ENCODE results near the gene HAUS7. TPM values are rescaled to one million over a fixed set of nuclear protein-coding genes. Genes with fewer than 3 reads are reported as not detected.

The HAUS7 gene
- total and polyA plus RNA-seq, 7 donors, result 8.3 to 18.5 (median 13.1) TPM

DNA sequence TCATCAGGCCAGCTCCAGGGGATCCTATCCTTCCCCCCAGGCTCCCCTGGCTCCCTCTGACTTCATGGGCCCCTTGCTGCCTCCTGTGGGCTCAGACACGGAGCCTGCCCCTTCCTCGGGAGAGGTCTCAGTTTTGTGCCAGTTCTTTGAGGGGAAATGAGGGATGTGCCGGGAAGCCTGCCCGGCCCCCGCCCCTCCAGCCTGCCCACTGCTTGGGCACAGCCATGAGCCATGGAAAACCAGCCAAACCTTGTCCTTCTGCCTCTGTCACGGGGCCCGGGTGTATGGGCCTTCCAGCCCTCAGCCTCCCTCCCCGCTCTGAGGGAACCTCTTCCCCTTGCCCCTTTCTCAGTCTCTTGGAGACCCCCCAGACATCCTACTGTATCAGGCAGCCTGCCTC is 31.2 kb upstream of the HAUS7 start:
- H3K9me3 ChIP-seq, result no peaks in the 10 kb centered on the region
- H3K36me3 ChIP-seq (ENCODE audit: insufficient read depth in 1 of 2, low read depth in 1 of 2), result no peaks in the 10 kb centered on the region
- DNase-seq (no peak), ATAC-seq (no peak)
- TF ChIP-seq, protein P1, sequence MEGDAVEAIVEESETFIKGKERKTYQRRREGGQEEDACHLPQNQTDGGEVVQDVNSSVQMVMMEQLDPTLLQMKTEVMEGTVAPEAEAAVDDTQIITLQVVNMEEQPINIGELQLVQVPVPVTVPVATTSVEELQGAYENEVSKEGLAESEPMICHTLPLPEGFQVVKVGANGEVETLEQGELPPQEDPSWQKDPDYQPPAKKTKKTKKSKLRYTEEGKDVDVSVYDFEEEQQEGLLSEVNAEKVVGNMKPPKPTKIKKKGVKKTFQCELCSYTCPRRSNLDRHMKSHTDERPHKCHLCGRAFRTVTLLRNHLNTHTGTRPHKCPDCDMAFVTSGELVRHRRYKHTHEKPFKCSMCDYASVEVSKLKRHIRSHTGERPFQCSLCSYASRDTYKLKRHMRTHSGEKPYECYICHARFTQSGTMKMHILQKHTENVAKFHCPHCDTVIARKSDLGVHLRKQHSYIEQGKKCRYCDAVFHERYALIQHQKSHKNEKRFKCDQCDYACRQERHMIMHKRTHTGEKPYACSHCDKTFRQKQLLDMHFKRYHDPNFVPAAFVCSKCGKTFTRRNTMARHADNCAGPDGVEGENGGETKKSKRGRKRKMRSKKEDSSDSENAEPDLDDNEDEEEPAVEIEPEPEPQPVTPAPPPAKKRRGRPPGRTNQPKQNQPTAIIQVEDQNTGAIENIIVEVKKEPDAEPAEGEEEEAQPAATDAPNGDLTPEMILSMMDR (IDR thresholded peaks at IDR 0.05), result no peak
- no peaks in the 10 kb centered on the region for H3K4me1 ChIP-seq
- H3K27me3 ChIP-seq (ENCODE audit: insufficient read depth in 3 of 3, low read length in 2 of 3), result peaks cover 0 to 16% (median 0%) of the 10 kb centered on the region in 3 donors
- WGBS, 3 donors, result 60 to 75% (median 67%) methylated on average over 5 to 8 of the region's 8 CpGs
- no peak overlapping the region for H3K27ac ChIP-seq
- H3K4me3 ChIP-seq, result no peak overlapping the region
- intact Hi-C loops (cut with DNase I), result loop anchor here in 1 of 2 donors (10.0 kb wide), 1 partner anchor 547 kb away; no protein-coding TSS in a partner anchor

DNA sequence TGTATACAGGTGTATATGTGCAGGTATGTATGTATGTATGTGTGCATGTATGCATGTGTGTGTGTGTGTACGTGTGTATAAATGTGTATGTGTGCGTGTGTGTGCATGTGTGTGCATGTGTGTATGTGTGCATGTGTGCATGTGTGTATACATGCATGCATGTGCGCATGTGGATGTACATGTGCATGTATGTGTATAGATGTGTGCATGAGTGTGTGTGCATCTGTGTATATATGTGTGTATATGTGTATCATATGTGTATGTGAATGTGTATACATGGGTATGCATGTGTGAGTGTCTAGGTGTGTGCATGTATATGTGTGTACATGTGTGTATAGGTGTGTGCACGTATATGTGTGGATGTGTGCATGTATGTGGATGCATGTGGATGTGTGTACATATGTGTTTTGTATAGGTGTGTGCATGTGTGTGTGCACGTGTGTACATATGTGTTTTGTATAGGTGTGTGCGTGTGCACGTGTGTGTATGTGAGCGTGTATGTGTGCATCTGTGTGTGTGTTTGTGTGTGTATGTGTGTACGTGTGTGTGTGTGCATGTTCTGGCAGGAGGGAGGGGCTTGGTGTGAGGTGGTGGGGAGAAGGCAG is 30.4 kb upstream of the HAUS7 start:
- no peak for DNase-seq
- Histone ChIP-seq H3K9me3 (no peaks in the 10 kb centered on the region), H3K27ac (no peak overlapping the region), H3K4me3 (no peak overlapping the region), H3K27me3 (ENCODE audit: insufficient read depth in 3 of 3, low read length in 2 of 3) (peaks cover 0 to 23% (median 0%) of the 10 kb centered on the region in 3 donors), H3K4me1 (no peaks in the 10 kb centered on the region), H3K36me3 (ENCODE audit: insufficient read depth in 1 of 2, low read depth in 1 of 2) (no peaks in the 10 kb centered on the region)
- no peak for ATAC-seq
- TF ChIP-seq, protein P1 (IDR thresholded peaks at IDR 0.05), result no peak
- intact Hi-C loops (cut with DNase I), result loop anchor here in 1 of 2 donors (10.0 kb wide), 1 partner anchor 546 kb away; no protein-coding TSS in a partner anchor
- 80 to 92% (median 86%) methylated on average over 9 of the region's 9 CpGs for WGBS, 3 donors

DNA sequence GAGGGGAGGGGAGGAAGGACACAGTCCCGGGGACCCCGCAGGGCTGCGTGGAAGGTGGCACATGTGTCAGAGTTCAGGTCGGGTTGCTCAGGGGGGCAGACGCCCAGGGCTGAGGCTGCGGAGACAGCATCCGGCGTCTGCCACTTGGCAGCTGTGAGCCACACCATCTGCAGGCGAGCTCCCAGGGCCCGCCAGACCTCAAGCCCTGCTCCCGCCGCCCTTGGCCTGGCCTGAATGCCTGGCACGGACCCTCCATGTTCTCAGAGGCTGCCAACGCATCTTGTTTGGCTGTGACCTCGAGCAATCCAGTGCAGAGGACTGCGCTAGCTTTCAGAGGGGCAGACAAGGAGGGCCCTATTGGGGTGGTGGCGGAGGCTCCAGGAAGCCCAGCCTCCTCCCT is 29.5 kb upstream of the HAUS7 start:
- H3K9me3 ChIP-seq, result no peaks in the 10 kb centered on the region
- intact Hi-C loops (cut with DNase I), result loop anchor here in 1 of 2 donors (10.0 kb wide), 1 partner anchor 545 kb away; no protein-coding TSS in a partner anchor
- 17 to 41% (median 21%) methylated on average over 11 to 17 of the region's 17 CpGs for WGBS, 3 donors
- H3K27ac ChIP-seq, result no peak overlapping the region
- DNase-seq (peak in 1 of 2 donors; percentile 62), ATAC-seq (peak in 3 of 4 donors; percentile 26 to 43 (median 36))
- H3K27me3 ChIP-seq (ENCODE audit: insufficient read depth in 3 of 3, low read length in 2 of 3), result peaks cover 0 to 26% (median 0%) of the 10 kb centered on the region in 3 donors
- no peaks in the 10 kb centered on the region for H3K4me1 ChIP-seq
- TF ChIP-seq, protein P1 (IDR thresholded peaks at IDR 0.05), result no peak
- no peak overlapping the region for H3K4me3 ChIP-seq
- no peaks in the 10 kb centered on the region for H3K36me3 ChIP-seq (ENCODE audit: insufficient read depth in 1 of 2, low read depth in 1 of 2)

DNA sequence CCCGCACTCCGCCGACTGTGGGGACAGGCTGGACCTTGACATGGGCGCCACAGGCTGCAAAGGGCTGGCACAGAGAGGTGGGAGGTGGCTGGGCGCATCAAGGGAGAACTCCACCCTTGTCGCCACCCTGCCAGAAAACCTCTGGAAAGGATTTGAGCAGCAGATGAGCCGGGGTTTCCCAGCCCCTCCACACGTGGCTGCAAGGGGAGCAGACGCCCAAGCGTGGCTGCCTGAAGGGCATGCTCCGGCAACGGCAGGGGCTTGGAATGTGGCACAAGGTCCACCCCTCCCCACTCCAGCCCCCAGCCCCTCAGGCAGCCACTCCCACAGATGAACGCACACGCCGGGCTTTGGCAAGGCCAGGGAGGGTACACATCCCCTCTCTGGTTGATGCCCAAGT is 29.0 kb upstream of the HAUS7 start:
- H3K36me3 ChIP-seq (ENCODE audit: insufficient read depth in 1 of 2, low read depth in 1 of 2), result no peaks in the 10 kb centered on the region
- no peak overlapping the region for H3K4me3 ChIP-seq
- intact Hi-C loops (cut with DNase I), result no loop called here
- no peak overlapping the region for H3K27ac ChIP-seq
- no peaks in the 10 kb centered on the region for H3K4me1 ChIP-seq
- 24 to 59% (median 28%) methylated on average over 14 to 15 of the region's 15 CpGs for WGBS, 3 donors
- TF ChIP-seq, protein P1 (IDR thresholded peaks at IDR 0.05), result no peak
- DNase-seq, result no peak
- H3K9me3 ChIP-seq, result no peaks in the 10 kb centered on the region
- peaks cover 0 to 26% (median 0%) of the 10 kb centered on the region in 3 donors for H3K27me3 ChIP-seq (ENCODE audit: insufficient read depth in 3 of 3, low read length in 2 of 3)
- ATAC-seq, result no peak
